ENCODE data around the gene GLOD5.

GRCh38 chrX:48787505-48788443, 26.2 kb downstream of the GLOD5 start:
- TF ChIP-seq, protein P1, sequence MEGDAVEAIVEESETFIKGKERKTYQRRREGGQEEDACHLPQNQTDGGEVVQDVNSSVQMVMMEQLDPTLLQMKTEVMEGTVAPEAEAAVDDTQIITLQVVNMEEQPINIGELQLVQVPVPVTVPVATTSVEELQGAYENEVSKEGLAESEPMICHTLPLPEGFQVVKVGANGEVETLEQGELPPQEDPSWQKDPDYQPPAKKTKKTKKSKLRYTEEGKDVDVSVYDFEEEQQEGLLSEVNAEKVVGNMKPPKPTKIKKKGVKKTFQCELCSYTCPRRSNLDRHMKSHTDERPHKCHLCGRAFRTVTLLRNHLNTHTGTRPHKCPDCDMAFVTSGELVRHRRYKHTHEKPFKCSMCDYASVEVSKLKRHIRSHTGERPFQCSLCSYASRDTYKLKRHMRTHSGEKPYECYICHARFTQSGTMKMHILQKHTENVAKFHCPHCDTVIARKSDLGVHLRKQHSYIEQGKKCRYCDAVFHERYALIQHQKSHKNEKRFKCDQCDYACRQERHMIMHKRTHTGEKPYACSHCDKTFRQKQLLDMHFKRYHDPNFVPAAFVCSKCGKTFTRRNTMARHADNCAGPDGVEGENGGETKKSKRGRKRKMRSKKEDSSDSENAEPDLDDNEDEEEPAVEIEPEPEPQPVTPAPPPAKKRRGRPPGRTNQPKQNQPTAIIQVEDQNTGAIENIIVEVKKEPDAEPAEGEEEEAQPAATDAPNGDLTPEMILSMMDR (IDR thresholded peaks at IDR 0.05) = no peak
- TF ChIP-seq POLR2A (IDR thresholded peaks at IDR 0.05) (no peak), POLR2AphosphoS5 (IDR thresholded peaks at IDR 0.05) (no peak)

Measured in prostate gland (tissue), 2 donors.